PC-3 (cell line): ENCODE data around the gene ERN2.

ENCODE experiments used
- EZH2 ChIP-seq: fragments of 300-600 bp; sonication (generic); IDR thresholded peaks from one replicate; pipeline ENCODE4 v1.6.1; 2017; ENCODE audit warnings: antibody characterized with exemption, mild to moderate bottlenecking, low read length; ENCODE audit not compliant: unreplicated experiment
- EZH2phosphoT487 ChIP-seq: fragments of 300-600 bp; sonication (generic); IDR thresholded peaks from 2 replicates; pipeline ENCODE4 v1.6.1; 2018; ENCODE audit warnings: mild to moderate bottlenecking, antibody characterized with exemption, low read length, borderline replicate concordance
- TF ChIP-seq, protein P1 (sequence below): fragments of 300-600 bp; sonication (generic); conservative IDR thresholded peaks from 2 replicates; pipeline ENCODE4 v1.5.1; 2017; ENCODE audit warnings: antibody characterized with exemption, low read depth, mild to moderate bottlenecking, low read length

DNA sequence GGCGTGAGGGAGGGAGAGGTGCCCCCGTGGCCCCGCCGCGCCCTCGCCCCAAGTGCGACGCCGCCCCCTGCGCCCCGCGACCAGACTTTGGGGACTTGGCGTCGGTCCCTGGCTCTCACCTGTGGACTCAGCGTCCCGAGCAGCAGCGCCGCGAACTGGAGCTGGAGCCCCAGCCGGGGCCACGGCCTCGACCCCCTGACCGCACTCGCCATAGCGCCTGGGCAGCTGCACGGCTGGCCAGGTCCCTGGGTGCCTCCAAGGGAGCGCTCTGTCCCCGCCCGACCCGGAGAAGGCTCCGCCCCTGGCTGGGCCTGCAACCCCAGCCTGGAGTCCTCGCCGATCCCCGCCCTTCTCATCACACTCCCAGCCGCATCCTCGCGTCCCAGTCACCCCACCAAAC is at the start of gene ERN2:
- TF ChIP-seq EZH2 (no peak), EZH2phosphoT487 (no peak)
- TF ChIP-seq, protein P1, sequence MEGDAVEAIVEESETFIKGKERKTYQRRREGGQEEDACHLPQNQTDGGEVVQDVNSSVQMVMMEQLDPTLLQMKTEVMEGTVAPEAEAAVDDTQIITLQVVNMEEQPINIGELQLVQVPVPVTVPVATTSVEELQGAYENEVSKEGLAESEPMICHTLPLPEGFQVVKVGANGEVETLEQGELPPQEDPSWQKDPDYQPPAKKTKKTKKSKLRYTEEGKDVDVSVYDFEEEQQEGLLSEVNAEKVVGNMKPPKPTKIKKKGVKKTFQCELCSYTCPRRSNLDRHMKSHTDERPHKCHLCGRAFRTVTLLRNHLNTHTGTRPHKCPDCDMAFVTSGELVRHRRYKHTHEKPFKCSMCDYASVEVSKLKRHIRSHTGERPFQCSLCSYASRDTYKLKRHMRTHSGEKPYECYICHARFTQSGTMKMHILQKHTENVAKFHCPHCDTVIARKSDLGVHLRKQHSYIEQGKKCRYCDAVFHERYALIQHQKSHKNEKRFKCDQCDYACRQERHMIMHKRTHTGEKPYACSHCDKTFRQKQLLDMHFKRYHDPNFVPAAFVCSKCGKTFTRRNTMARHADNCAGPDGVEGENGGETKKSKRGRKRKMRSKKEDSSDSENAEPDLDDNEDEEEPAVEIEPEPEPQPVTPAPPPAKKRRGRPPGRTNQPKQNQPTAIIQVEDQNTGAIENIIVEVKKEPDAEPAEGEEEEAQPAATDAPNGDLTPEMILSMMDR = no peak
